A549 treated with CpdA at 1 μM for 4 hours (cell line): ENCODE results near the gene KRT9. TPM values are rescaled to one million over a fixed set of nuclear protein-coding genes. Genes with fewer than 3 reads are reported as not detected.

ENCODE experiments used
- total RNA-seq: library from RNA; stranded (reverse); fragments of 200-300 nt; extraction: Qiagen RNA extraction; gene quantifications from 5 replicates; pipeline ENCODE4 v1.2.3, GENCODE V29; 2022; ENCODE audit warnings: low read depth

KRT9 gene, protein sequence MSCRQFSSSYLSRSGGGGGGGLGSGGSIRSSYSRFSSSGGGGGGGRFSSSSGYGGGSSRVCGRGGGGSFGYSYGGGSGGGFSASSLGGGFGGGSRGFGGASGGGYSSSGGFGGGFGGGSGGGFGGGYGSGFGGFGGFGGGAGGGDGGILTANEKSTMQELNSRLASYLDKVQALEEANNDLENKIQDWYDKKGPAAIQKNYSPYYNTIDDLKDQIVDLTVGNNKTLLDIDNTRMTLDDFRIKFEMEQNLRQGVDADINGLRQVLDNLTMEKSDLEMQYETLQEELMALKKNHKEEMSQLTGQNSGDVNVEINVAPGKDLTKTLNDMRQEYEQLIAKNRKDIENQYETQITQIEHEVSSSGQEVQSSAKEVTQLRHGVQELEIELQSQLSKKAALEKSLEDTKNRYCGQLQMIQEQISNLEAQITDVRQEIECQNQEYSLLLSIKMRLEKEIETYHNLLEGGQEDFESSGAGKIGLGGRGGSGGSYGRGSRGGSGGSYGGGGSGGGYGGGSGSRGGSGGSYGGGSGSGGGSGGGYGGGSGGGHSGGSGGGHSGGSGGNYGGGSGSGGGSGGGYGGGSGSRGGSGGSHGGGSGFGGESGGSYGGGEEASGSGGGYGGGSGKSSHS
- total RNA-seq: not detected in 5 replicates

DNA sequence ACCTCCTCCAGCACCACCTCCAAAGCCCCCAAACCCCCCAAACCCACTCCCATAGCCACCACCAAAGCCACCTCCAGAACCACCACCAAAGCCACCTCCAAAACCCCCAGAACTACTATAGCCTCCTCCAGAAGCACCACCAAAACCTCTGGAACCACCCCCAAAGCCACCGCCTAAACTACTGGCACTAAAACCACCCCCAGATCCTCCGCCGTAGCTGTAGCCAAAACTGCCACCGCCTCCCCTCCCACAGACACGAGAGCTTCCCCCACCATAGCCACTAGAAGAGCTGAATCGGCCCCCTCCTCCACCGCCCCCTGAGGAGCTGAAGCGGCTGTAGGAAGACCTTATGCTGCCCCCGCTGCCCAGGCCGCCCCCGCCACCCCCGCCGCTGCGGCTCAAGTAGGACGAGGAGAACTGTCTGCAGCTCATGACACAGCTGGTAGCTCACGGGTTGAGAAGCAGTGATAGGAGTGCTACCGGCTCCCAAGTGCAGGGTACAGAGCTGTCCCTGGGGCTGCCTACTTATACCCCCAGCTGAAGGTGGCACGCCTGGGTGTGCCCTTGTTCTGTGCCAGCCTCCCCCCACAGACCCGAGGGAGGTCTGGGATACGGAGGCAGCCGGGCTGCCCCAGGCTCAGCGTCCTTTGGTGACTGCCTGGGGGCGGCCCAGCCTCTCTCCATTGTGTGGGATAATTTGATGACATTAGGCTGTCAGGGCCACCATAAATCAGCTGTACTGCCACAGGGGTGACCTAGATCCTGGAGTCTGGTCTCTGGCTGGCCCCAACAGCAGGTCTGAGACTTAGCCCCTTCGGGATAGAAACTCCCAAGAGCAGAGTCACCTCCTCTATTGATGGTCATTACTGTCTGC lies at the start of gene KRT9:
Gene KRT9 (minus strand): TSS at position 499 of the 874 bp plus-strand sequence. CDS start 67 bp downstream, at position 432.

DNA sequence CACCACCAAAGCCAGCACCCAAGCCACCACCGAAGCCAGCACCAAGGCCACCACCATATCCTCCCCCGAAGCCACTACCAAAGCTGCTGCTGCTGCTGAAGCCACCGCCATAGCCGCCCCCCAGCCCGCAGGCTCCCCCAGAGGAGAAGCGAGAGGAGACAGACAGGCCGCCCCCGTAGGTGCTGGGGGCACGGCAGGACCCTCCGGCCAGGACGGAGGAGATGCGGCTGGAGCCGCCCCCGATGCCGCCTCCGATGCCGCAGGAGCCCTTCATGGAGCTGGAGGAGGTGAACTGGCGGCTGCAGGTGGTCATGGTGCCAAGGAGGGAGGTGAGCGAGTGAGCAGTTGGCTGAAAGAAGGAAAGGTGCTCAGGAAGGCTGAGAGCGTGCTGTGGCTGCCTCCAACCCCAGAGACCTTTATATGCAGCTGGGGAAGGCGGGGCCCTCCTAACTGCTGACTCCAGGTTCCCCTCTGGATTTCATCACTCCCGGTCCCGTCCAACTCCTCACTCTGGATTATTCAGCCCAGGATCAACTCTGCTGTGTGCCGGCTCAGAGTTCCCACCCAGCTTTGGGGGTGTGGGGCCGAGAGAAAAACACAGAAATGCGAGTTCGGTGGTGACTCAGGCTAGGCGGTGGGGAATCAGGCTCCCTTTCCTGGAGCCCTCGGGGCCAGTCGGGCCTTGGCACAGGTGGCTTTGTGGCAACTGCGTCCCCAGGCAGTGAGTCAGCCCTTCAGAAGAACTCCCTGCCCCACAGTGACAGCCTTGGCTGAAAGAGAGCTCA lies 40.7 kb upstream of the KRT9 start, which contains the start of gene KRT16:
Gene KRT16 (minus strand): TSS at position 392 of the 785 bp plus-strand sequence. CDS start 79 bp downstream, at position 313.

DNA sequence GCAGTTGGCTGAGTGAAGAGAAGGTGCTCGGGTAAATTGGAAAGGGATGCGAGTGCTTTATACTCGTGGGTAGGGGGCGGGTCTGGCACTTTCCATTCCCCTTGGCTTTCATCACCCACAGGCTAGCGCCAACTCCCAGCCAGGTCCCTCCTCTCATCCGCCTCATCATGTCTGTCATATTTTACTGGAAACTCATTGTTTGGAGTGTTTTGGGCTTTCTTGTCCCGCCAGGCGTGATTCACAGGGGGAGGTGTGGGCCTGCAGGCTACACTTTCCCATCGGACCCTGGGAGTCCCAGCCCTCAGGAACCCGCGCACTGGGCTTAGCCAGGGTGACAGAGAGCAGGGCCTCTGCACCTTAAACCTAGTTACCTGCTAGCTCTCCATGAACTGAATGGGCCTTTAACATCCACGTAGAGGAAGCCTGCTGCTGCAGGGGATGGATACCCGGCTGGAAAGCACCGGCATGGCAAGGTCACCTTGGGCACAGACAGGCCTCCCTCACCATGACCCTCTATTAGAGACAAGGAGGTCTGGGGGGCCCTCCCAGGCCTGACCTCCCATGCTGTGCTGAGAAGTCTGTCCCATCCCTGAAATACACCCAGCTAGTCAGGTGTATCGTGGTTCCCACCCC lies 15.1 kb upstream of the KRT9 start, which contains the start of gene KRT14:
Gene KRT14 (minus strand): TSS at position 33 of the 633 bp plus-strand sequence. CDS start 61 bp downstream, outside the sequence.

DNA sequence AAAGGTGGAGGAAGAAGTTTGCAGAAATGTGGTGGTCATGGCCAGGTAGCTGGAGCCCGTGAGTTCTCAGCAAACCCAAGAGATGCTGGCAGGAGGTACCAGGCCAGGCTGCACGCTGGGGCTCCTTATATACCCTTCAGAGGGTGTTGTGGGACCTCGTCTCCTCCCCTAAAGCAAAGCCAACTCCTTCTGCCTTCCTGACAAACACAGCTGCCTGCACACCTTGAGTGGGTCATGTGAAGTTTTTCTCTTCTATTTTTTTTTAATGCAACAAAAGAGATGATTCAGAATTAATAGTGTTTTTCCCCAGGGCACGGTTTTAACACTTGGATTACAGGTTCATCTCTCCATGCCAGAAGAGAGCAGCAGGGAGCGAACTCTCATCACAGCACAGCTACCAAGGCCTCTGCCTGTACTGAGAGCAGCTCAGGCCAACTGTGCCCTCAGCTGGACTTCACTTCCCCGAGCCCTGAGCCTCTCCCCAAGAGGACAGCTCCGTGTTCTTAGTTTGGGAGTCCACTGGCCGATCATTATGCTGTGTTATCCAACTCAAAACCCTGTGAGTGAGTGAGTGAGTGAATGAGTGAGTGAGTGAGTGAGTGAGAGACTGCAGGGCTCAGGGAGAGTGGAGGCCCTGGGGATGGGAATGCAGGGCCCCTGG lies 52.9 kb downstream of the KRT9 start, which contains the start of gene KRT15:
Gene KRT15 (minus strand): TSS at position 102 of the 661 bp plus-strand sequence. CDS start 63 bp downstream, at position 39.

Other genes starting within 250 kb of the KRT9 start
- not detected in 5 replicates for gene KRT33A, start 221.2 kb downstream of the KRT9 start, total RNA-seq
- gene KRT33B, start 202.2 kb downstream of the KRT9 start, total RNA-seq: 0.05 to 0.13 TPM (median 0.10 TPM) in 3 of 5 replicates, not detected in the others
- gene KRT34, start 189.8 kb downstream of the KRT9 start, total RNA-seq: 0.25 to 0.64 TPM (median 0.35 TPM) in 5 replicates
- not detected in 5 replicates for gene KRT31, start 174.5 kb downstream of the KRT9 start, total RNA-seq
- gene KRT37, start 147.5 kb downstream of the KRT9 start, total RNA-seq: not detected in 5 replicates
- not detected in 5 replicates for gene KRT38, start 131.1 kb downstream of the KRT9 start, total RNA-seq
- gene KRT32, start 104.7 kb downstream of the KRT9 start, total RNA-seq: 0.06 to 0.08 TPM in 2 of 5 replicates, not detected in the others
- gene KRT35, start 90.9 kb downstream of the KRT9 start, total RNA-seq: not detected in 5 replicates
- not detected in 5 replicates for gene KRT36, start 82.1 kb downstream of the KRT9 start, total RNA-seq
- gene KRT13, start 66.4 kb downstream of the KRT9 start, total RNA-seq: 0.16 to 0.30 TPM (median 0.20 TPM) in 5 replicates
- gene KRT15, start 53.2 kb downstream of the KRT9 start, total RNA-seq: 3.5 to 6.2 TPM (median 5.4 TPM) in 5 replicates
- gene KRT19, start 43.8 kb downstream of the KRT9 start, total RNA-seq: 43.9 to 68.3 TPM (median 57.0 TPM) in 5 replicates
- gene KRT14, start 14.8 kb upstream of the KRT9 start, total RNA-seq: 0.14 to 0.30 TPM (median 0.16 TPM) in 3 of 5 replicates, not detected in the others
- 0.43 to 0.96 TPM (median 0.73 TPM) in 5 replicates for gene KRT16, start 40.7 kb upstream of the KRT9 start, total RNA-seq
- 0.77 to 1.2 TPM (median 1.1 TPM) in 5 replicates for gene KRT17, start 52.5 kb upstream of the KRT9 start, total RNA-seq
- gene EIF1, start 116.8 kb upstream of the KRT9 start, total RNA-seq: 1,218 to 1,665 TPM (median 1,423 TPM) in 5 replicates
- gene GAST, start 140.3 kb upstream of the KRT9 start, total RNA-seq: 0.14 TPM in 1 of 5 replicates, not detected in the others
- gene HAP1, start 162.6 kb upstream of the KRT9 start, total RNA-seq: 1.2 to 1.9 TPM (median 1.7 TPM) in 5 replicates
- 84.4 to 128 TPM (median 119 TPM) in 5 replicates for gene JUP, start 214.7 kb upstream of the KRT9 start, total RNA-seq
- 28.2 to 40.1 TPM (median 37.2 TPM) in 5 replicates for gene P3H4, start 239.9 kb upstream of the KRT9 start, total RNA-seq
- 94.4 to 120 TPM (median 107 TPM) in 5 replicates for gene FKBP10, start 240.9 kb upstream of the KRT9 start, total RNA-seq